Measurements from ENCODE around the gene BPIFB2. TPM values are rescaled to one million over a fixed set of nuclear protein-coding genes. Genes with fewer than 3 reads are reported as not detected.

BPIFB2 gene
- polyA plus RNA-seq, 1 experiment = not detected

- ChIA-PET POLR2A (no interaction called here), CTCF (no interaction called here)
- Histone ChIP-seq H3K9me3 (ENCODE audit: control insufficient read depth, insufficient read depth, low read length) (no peaks in the 10 kb centered on the region), H3K27me3 (ENCODE audit: control insufficient read depth, insufficient read depth, low read length) (peaks cover 5% of the 10 kb centered on the region), H3K4me3 (ENCODE audit: low read depth, low read length) (no peak overlapping the region), H3K27ac (ENCODE audit: low read depth, low read length) (no peak overlapping the region)
- no peak for DNase-seq (ENCODE audit: low read depth, low spot score)
- no peak for TF ChIP-seq CTCF (IDR thresholded peaks at IDR 0.05; ENCODE audit: low read depth, low read length)
These were observed 14.4 kb downstream of the BPIFB2 start for GRCh38 chr20:33021879-33022278.

- Histone ChIP-seq H3K27me3 (ENCODE audit: control insufficient read depth, insufficient read depth, low read length) (peaks cover 7% of the 10 kb centered on the region), H3K4me3 (ENCODE audit: low read depth, low read length) (no peak overlapping the region), H3K9me3 (ENCODE audit: control insufficient read depth, insufficient read depth, low read length) (no peaks in the 10 kb centered on the region), H3K27ac (ENCODE audit: low read depth, low read length) (no peak overlapping the region)
- no peak for DNase-seq (ENCODE audit: low read depth, low spot score)
- TF ChIP-seq CTCF (IDR thresholded peaks at IDR 0.05; ENCODE audit: low read depth, low read length) = no peak
- POLR2A ChIA-PET = no interaction called here
- CTCF ChIA-PET = no interaction called here
These were observed 14.8 kb downstream of the BPIFB2 start for GRCh38 chr20:33022289-33022688.

GRCh38 chr20:33022694-33023438 lies 15.4 kb downstream of the BPIFB2 start:
- ChIA-PET CTCF (no interaction called here), POLR2A (no interaction called here)
- no peak overlapping the region for H3K27ac ChIP-seq (ENCODE audit: low read depth, low read length)
- no peak overlapping the region for H3K4me3 ChIP-seq (ENCODE audit: low read depth, low read length)
- no peaks in the 10 kb centered on the region for H3K9me3 ChIP-seq (ENCODE audit: control insufficient read depth, insufficient read depth, low read length)
- TF ChIP-seq CTCF (IDR thresholded peaks at IDR 0.05; ENCODE audit: low read depth, low read length) = no peak
- H3K27me3 ChIP-seq (ENCODE audit: control insufficient read depth, insufficient read depth, low read length) = peaks cover 6% of the 10 kb centered on the region
- no peak for DNase-seq (ENCODE audit: low read depth, low spot score)

- H3K27me3 ChIP-seq (ENCODE audit: control insufficient read depth, insufficient read depth, low read length) = peaks cover 3% of the 10 kb centered on the region
These were observed 16.1 kb downstream of the BPIFB2 start for GRCh38 chr20:33023439-33024242.

More at GRCh38 chr20:33023439-33024242, 16.1 kb downstream of the BPIFB2 start:
- CTCF ChIA-PET = no interaction called here
- H3K9me3 ChIP-seq (ENCODE audit: control insufficient read depth, insufficient read depth, low read length) = no peaks in the 10 kb centered on the region; the same call in 1 of the 2 replicates
- H3K4me3 ChIP-seq (ENCODE audit: low read depth, low read length) = no peak overlapping the region
- POLR2A ChIA-PET = no interaction called here
- no peak overlapping the region for H3K27ac ChIP-seq (ENCODE audit: low read depth, low read length)
- TF ChIP-seq CTCF (IDR thresholded peaks at IDR 0.05; ENCODE audit: low read depth, low read length) = no peak
- DNase-seq (ENCODE audit: low read depth, low spot score) = no peak
